ENCODE measurements around the gene PCDHGA1. TPM values are rescaled to one million over a fixed set of nuclear protein-coding genes. Genes with fewer than 3 reads are reported as not detected.
A peak's percentile ranks its signal among the peaks of the same experiment; 100 is the strongest.

The PCDHGA1 gene
- total and polyA plus RNA-seq, 9 of the 15 experiments (the other 6 are each of a cell fraction or from before 2014, with no cell fraction given), result 0.05 to 0.26 (median 0.18) TPM; not detected in 2

DNA sequence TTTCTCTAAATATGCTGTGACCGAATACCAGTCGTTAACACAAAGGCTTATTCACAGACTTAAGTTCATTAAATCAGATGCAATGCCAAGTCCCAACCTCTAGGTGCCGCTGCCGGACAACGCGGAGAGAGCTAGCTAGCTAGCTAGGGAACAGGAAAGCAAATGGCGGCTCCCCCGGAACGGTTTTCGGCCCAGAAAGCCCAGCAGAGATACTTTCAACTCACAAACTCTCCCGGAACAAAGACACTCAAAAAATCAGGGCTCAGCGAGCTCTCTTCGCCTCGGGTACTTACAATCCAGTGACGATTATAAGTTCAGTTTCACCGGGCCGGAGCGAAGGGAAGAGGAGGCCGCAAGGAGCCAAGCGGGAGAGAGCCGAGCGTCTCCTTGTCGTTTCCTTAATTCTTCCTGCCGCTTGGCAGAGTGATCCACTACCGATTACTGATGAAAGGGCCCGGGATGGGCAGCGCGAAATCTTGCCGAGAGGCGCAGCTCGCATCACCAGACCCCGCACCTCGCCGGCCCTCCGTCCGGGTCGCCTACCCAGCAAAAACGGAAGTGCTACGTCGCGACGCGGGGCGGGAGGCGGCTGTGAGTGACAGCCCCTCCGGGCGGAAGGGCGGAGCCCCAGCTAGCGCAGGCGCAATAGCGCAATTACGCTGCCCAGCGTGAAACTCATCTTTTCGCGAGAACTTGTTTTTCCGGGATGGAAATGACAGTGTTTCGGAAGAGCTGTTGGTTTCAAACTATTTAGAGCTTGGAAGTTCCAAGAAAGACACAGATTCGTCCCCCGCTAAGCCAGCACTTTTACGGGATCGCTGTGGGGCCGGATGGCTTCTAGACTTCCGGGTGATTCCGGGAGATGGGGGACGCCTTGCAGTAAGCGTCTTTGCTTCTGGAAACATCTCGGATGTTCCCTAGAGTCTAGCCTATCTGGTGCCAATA is 9.8 kb upstream of the PCDHGA1 start, which contains the start of gene TAF7 (continued):
- peak; percentile 72; the same call in 1 of the 2 replicates for TF ChIP-seq ETV1 (tag; conservative IDR thresholded peaks at IDR 0.05; ENCODE audit: low read depth)
- TF ChIP-seq POLR2A (conservative IDR thresholded peaks at IDR 0.05), result peak; percentile 97
- TF ChIP-seq ZKSCAN8 (CRISPR knock-in tag; IDR thresholded peaks at IDR 0.05), result no peak
- TF ChIP-seq RAD21 (CRISPR knock-in tag; conservative IDR thresholded peaks at IDR 0.05 in 1 of 2, IDR thresholded peaks at IDR 0.05 in 1 of 2), result peak in 1 of 2 experiments; percentile 39; a peak in 2 of 4 replicates
- no peak for TF ChIP-seq PHTF2 (CRISPR knock-in tag; IDR thresholded peaks at IDR 0.05)
- TF ChIP-seq ZNF830 (CRISPR knock-in tag; IDR thresholded peaks at IDR 0.05), result peak; percentile 82; the same call in 1 of the 2 replicates
- TF ChIP-seq ZNF764 (CRISPR knock-in tag; IDR thresholded peaks at IDR 0.05; ENCODE audit: low read depth), result 0 out of 2 replicates have a peak, but pooled peaks have one; percentile 20
- peak; percentile 87; the same call in 1 of the 2 replicates for TF ChIP-seq SREBF2 (CRISPR knock-in tag; IDR thresholded peaks at IDR 0.05)
- peak; percentile 98 for TF ChIP-seq SUPT5H (IDR thresholded peaks at IDR 0.05)
- TF ChIP-seq, protein P1, sequence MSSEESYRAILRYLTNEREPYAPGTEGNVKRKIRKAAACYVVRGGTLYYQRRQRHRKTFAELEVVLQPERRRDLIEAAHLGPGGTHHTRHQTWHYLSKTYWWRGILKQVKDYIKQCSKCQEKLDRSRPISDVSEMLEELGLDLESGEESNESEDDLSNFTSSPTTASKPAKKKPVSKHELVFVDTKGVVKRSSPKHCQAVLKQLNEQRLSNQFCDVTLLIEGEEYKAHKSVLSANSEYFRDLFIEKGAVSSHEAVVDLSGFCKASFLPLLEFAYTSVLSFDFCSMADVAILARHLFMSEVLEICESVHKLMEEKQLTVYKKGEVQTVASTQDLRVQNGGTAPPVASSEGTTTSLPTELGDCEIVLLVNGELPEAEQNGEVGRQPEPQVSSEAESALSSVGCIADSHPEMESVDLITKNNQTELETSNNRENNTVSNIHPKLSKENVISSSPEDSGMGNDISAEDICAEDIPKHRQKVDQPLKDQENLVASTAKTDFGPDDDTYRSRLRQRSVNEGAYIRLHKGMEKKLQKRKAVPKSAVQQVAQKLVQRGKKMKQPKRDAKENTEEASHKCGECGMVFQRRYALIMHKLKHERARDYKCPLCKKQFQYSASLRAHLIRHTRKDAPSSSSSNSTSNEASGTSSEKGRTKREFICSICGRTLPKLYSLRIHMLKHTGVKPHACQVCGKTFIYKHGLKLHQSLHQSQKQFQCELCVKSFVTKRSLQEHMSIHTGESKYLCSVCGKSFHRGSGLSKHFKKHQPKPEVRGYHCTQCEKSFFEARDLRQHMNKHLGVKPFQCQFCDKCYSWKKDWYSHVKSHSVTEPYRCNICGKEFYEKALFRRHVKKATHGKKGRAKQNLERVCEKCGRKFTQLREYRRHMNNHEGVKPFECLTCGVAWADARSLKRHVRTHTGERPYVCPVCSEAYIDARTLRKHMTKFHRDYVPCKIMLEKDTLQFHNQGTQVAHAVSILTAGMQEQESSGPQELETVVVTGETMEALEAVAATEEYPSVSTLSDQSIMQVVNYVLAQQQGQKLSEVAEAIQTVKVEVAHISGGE (CRISPR knock-in tag; IDR thresholded peaks at IDR 0.05), result 0 out of 6 replicates have a peak, but pooled peaks of 1 of the 3 experiments have one; percentile 29
- peak; percentile 76 for TF ChIP-seq CREB1 (IDR thresholded peaks at IDR 0.05)
- peak; percentile 85 for TF ChIP-seq CREB1 (CRISPR knock-in tag; IDR thresholded peaks at IDR 0.05)
- TF ChIP-seq ZNF354B (CRISPR knock-in tag; IDR thresholded peaks at IDR 0.05), result no peak
- TF ChIP-seq BHLHE40 (IDR thresholded peaks at IDR 0.05; ENCODE audit: low read length), result 0 out of 2 replicates have a peak, but pooled peaks have one; percentile 4
- TF ChIP-seq TBP (optimal IDR thresholded peaks at IDR 0.05; ENCODE audit: low read depth, low read length), result peak; percentile 88
- TF ChIP-seq ZNF644 (tag; IDR thresholded peaks at IDR 0.05; ENCODE audit: low read depth), result peak; percentile 69; the same call in 1 of the 2 replicates
- TF ChIP-seq, protein P2, sequence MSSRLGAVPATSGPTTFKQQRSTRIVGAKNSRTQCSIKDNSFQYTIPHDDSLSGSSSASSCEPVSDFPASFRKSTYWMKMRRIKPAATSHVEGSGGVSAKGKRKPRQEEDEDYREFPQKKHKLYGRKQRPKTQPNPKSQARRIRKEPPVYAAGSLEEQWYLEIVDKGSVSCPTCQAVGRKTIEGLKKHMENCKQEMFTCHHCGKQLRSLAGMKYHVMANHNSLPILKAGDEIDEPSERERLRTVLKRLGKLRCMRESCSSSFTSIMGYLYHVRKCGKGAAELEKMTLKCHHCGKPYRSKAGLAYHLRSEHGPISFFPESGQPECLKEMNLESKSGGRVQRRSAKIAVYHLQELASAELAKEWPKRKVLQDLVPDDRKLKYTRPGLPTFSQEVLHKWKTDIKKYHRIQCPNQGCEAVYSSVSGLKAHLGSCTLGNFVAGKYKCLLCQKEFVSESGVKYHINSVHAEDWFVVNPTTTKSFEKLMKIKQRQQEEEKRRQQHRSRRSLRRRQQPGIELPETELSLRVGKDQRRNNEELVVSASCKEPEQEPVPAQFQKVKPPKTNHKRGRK (tag; IDR thresholded peaks at IDR 0.05), result no peak
- 0 out of 2 replicates have a peak, but pooled peaks have one; percentile 47 for TF ChIP-seq MTA3 (IDR thresholded peaks at IDR 0.05; ENCODE audit: borderline replicate concordance)
- no peak for TF ChIP-seq ZNF239 (CRISPR knock-in tag; IDR thresholded peaks at IDR 0.05)
- peak; percentile 51 to 52; a peak in 1 of 4 replicates for TF ChIP-seq TEAD1 (CRISPR knock-in tag; IDR thresholded peaks at IDR 0.05)
- TF ChIP-seq, protein P3, sequence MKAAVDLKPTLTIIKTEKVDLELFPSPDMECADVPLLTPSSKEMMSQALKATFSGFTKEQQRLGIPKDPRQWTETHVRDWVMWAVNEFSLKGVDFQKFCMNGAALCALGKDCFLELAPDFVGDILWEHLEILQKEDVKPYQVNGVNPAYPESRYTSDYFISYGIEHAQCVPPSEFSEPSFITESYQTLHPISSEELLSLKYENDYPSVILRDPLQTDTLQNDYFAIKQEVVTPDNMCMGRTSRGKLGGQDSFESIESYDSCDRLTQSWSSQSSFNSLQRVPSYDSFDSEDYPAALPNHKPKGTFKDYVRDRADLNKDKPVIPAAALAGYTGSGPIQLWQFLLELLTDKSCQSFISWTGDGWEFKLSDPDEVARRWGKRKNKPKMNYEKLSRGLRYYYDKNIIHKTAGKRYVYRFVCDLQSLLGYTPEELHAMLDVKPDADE (conservative IDR thresholded peaks at IDR 0.05; ENCODE audit: control insufficient read depth, low read depth, low read length), result peak; percentile 59; the same call in 1 of the 2 replicates
- no peak for TF ChIP-seq SMARCB1 (IDR thresholded peaks at IDR 0.05; ENCODE audit: insufficient read length, low read depth)

Measured in K562 (cell line).